PFSK-1 (cell line): ENCODE measurements around the gene ISG20L2.

Experiments
- FOXP2 ChIP-seq: optimal IDR thresholded peaks from 2 replicates; pipeline ENCODE3; 2011; ENCODE audit warnings: borderline replicate concordance, control low read depth, inconsistent platforms; ENCODE audit not compliant: insufficient read depth; ENCODE audit errors: extremely low read length, extremely low read depth
- POLR2AphosphoS5 ChIP-seq: IDR thresholded peaks from 2 replicates; pipeline ENCODE4 v1.6.1; 2012; ENCODE audit warnings: low read depth, mild to moderate bottlenecking, control low read depth, low read length, moderate library complexity
- SIN3A ChIP-seq: IDR thresholded peaks from 2 replicates; pipeline ENCODE4 v1.6.1; 2012; ENCODE audit warnings: mild to moderate bottlenecking, low read length, moderate library complexity, borderline replicate concordance; ENCODE audit not compliant: insufficient read depth
- TAF1 ChIP-seq: IDR thresholded peaks from 2 replicates; pipeline ENCODE4 v1.6.1; 2012; ENCODE audit warnings: low read length, control low read depth, borderline replicate concordance; ENCODE audit not compliant: insufficient read depth
- TF ChIP-seq, protein P1 (sequence below), 2 experiments: IDR thresholded peaks; 2 replicates each; pipeline versions ENCODE4 v1.6.1 to v1.8.0; 2011 to 2012; ENCODE audit warnings: low read depth in 2 of 2, low read length in 2 of 2, control low read depth in 1 of 2, inconsistent platforms in 1 of 2, mild to moderate bottlenecking in 1 of 2, moderate library complexity in 1 of 2; ENCODE audit not compliant: insufficient read depth in 1 of 2

ISG20L2 gene

DNA sequence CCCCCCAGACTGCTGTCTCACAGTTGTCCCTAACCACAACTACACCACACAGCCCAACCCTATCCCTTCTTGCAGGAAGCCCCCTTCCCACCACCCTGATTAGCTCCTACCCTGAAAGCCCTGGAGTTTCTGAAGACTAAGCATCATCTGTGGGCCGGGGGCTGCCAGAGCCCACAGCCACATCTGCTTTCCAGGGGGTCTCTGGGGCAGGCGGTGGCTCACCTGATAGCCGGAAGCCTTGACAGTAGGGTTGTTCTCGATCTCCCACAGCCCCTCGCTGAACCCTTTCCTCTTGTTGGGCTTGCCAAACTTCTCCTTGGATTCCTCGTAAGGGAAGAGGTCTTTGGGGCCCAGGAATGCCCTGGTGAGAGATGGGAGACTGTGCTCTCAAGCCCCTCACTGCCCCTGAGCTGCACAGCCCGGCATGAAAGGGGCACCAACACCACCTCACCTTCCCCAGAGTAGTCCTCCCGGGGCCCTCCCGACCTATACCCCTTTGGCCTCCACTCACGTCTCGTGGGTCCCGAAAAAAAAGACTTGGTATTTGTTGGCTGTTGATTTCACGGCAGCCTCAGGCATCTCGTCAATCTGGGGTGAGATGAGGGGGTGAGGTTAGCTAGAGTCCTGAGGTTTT is 16.3 kb upstream of the ISG20L2 start:
- no peak for TF ChIP-seq TAF1
- TF ChIP-seq SIN3A = no peak
- TF ChIP-seq, protein P1, sequence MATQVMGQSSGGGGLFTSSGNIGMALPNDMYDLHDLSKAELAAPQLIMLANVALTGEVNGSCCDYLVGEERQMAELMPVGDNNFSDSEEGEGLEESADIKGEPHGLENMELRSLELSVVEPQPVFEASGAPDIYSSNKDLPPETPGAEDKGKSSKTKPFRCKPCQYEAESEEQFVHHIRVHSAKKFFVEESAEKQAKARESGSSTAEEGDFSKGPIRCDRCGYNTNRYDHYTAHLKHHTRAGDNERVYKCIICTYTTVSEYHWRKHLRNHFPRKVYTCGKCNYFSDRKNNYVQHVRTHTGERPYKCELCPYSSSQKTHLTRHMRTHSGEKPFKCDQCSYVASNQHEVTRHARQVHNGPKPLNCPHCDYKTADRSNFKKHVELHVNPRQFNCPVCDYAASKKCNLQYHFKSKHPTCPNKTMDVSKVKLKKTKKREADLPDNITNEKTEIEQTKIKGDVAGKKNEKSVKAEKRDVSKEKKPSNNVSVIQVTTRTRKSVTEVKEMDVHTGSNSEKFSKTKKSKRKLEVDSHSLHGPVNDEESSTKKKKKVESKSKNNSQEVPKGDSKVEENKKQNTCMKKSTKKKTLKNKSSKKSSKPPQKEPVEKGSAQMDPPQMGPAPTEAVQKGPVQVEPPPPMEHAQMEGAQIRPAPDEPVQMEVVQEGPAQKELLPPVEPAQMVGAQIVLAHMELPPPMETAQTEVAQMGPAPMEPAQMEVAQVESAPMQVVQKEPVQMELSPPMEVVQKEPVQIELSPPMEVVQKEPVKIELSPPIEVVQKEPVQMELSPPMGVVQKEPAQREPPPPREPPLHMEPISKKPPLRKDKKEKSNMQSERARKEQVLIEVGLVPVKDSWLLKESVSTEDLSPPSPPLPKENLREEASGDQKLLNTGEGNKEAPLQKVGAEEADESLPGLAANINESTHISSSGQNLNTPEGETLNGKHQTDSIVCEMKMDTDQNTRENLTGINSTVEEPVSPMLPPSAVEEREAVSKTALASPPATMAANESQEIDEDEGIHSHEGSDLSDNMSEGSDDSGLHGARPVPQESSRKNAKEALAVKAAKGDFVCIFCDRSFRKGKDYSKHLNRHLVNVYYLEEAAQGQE (IDR thresholded peaks at IDR 0.05; ENCODE audit: insufficient read depth in 1 of 2, low read depth in 2 of 2, low read length in 2 of 2) = no peak
- TF ChIP-seq FOXP2 = no peak
- no peak for TF ChIP-seq POLR2AphosphoS5

DNA sequence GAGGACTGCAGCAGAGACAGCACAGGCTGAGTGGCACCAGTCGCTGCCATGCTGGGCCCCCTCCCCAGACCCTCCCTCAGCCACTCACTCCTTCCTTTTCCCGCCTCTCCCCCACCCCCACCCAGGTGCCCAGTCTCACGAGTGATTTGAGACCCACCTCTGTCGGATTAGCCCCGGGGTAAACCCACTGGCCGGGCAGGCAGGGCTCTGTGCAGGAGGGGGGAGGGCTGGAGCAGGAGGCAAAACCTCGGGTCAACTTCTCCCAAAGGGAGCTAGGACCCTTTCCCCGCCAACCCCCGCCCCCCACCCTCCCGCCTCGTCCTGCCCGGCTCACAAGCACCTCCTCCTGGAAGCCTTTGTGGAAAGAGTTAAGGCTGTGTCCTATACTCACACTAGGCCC is 15.8 kb upstream of the ISG20L2 start:
- TF ChIP-seq, protein P1 (IDR thresholded peaks at IDR 0.05; ENCODE audit: insufficient read depth in 1 of 2, low read depth in 2 of 2, low read length in 2 of 2) = no peak
- no peak for TF ChIP-seq TAF1
- TF ChIP-seq SIN3A = no peak
- no peak for TF ChIP-seq FOXP2
- TF ChIP-seq POLR2AphosphoS5 = no peak

DNA sequence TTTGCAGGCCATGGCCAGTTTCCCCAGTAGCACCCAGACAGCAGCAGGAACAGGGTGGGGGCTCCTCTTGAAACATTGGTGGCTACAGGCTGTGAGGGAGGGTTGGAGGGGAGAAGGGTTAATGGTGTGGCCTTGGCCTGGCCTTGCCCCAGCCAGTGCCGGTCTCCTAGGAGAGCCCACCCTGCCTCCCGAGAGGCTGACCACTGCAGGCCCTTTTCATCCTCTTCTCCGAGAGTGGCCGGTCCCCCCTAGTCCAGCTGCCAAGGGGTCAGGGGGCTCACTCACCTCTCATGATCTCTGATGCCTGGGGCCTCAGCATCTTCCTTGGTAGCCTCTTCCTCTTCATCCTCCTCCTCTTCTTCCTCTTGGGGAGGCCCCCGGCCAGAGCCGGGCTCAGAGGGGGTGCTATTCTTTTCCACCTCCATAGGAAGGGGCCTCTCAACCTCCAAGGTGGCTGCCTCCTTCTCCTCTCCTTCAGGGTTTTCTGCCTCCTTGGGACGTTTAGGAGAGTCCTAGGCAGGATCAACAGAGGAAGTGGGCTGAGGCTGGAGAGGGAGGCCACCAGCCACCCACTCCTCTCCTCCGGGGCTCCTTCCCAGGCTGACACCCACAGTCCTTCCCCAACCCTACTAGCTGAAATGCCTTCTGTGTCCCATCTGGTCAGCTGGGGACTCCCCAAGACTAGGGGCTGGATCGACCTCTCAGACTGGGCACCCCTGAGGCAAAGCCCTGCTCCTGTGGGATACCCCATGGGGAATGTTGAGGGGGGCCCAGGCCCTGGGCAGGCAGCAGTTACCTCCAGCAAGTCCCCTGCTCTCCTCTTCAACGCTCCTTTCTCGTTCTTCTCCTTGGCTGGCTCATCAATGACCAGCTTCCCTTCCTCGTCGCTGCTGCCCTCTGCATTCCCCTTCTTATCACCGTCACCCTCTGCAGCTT is 15.1 kb upstream of the ISG20L2 start:
- TF ChIP-seq POLR2AphosphoS5 = no peak
- TF ChIP-seq FOXP2 = no peak
- no peak for TF ChIP-seq SIN3A
- TF ChIP-seq, protein P1 (IDR thresholded peaks at IDR 0.05; ENCODE audit: insufficient read depth in 1 of 2, low read depth in 2 of 2, low read length in 2 of 2) = no peak
- no peak for TF ChIP-seq TAF1

DNA sequence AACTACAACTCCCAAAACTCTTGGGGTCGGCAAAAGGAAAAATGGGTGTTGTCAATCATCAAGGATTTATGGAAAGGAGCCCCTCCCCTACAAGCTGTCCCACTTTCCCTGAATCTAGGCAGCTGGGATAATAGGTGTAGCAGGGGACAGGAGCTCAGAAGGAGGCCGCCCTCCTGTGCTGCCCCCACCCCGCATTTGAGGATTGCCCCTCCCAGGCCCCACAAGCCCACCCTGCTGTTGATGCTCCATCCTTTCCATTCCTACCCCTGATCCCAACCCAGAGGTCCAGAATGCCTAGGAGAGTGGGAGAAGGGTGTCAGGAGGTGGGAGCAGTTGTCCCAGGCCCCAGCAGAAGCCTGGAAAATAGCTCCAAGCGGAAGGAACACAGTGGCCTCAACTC is 14.2 kb upstream of the ISG20L2 start:
- TF ChIP-seq FOXP2 (no peak), POLR2AphosphoS5 (no peak), SIN3A (no peak), TAF1 (no peak)
- TF ChIP-seq, protein P1 (IDR thresholded peaks at IDR 0.05; ENCODE audit: insufficient read depth in 1 of 2, low read depth in 2 of 2, low read length in 2 of 2) = no peak
